OCI-LY7 (cell line): ENCODE measurements around the gene HSDL2. TPM values are rescaled to one million over a fixed set of nuclear protein-coding genes. Genes with fewer than 3 reads are reported as not detected.

Experiments
- BruUV-seq: library from RNA; stranded (reverse); fragments of 400-500 nt; replicated peaks from 2 replicates; lab custom pipeline; 2021; lab: Mats Ljungman, UMichigan
- CTCF ChIA-PET: fragments of 300-600 bp; sonication (Branson Sonifier 250); formaldehyde crosslinking; loops from one replicate; lab custom pipeline; 2022; ENCODE audit warnings: antibody characterized with exemption; ENCODE audit not compliant: unreplicated experiment; lab: Charles Lee
- POLR2A ChIA-PET: fragments of 300-600 bp; sonication (Branson Sonifier 250); formaldehyde crosslinking; loops from one replicate; lab custom pipeline; 2022; ENCODE audit warnings: antibody characterized with exemption; lab: Charles Lee
- DNase-seq: peaks from one replicate; pipeline ENCODE4 v3.0.0-alpha.2; 2015; ENCODE audit warnings: low spot score
- H2AFZ ChIP-seq: fragments of 200-600 bp; sonication (generic), shearing (Covaris generic); 2 replicates; pipeline ENCODE4 v1.6.1; 2014; ENCODE audit warnings: mild to moderate bottlenecking, antibody characterized with exemption, low read length, moderate library complexity
- H3K27ac ChIP-seq: fragments of 200-600 bp; sonication (generic); 2 replicates; pipeline ENCODE4 v1.5.1; 2014; ENCODE audit warnings: mixed run types, low read depth, mild to moderate bottlenecking, moderate library complexity, low read length, inconsistent platforms; ENCODE audit not compliant: poor library complexity, severe bottlenecking
- H3K36me3 ChIP-seq: fragments of 200-600 bp; sonication (generic); 2 replicates; pipeline ENCODE4 v1.6.1; 2014; ENCODE audit warnings: mild to moderate bottlenecking, antibody characterized with exemption, low read length, moderate library complexity, mixed read lengths; ENCODE audit not compliant: insufficient read depth
- H3K4me1 ChIP-seq: fragments of 200-600 bp; sonication (generic); 2 replicates; pipeline ENCODE4 v1.5.1; 2014; ENCODE audit warnings: mild to moderate bottlenecking, low read length; ENCODE audit not compliant: insufficient read depth, poor library complexity, severe bottlenecking
- H3K4me2 ChIP-seq: fragments of 200-600 bp; sonication (generic); 2 replicates; pipeline ENCODE4 v1.6.1; 2014; ENCODE audit warnings: mild to moderate bottlenecking, low read length
- H3K4me3 ChIP-seq: fragments of 200-600 bp; sonication (generic); 2 replicates; pipeline ENCODE4 v1.5.1; 2014; ENCODE audit warnings: mild to moderate bottlenecking, low read depth, low read length; ENCODE audit not compliant: poor library complexity, severe bottlenecking
- H3K79me2 ChIP-seq: fragments of 200-600 bp; sonication (generic); 2 replicates; pipeline ENCODE4 v1.6.1; 2016; ENCODE audit warnings: low read depth, mild to moderate bottlenecking, low read length, moderate library complexity, mixed read lengths; ENCODE audit not compliant: insufficient read depth
- H3K9me2 ChIP-seq: fragments of 200-600 bp; sonication (generic); 2 replicates; pipeline ENCODE4 v1.6.1; 2016; ENCODE audit warnings: mild to moderate bottlenecking, low read length, mixed read lengths; ENCODE audit not compliant: insufficient read depth
- H3K9me3 ChIP-seq: fragments of 200-600 bp; sonication (generic); 2 replicates; pipeline ENCODE4 v1.6.1; 2014; ENCODE audit warnings: mild to moderate bottlenecking, mixed run types, low read length, mixed read lengths
- H4K20me1 ChIP-seq: fragments of 200-600 bp; sonication (generic); 2 replicates; pipeline ENCODE4 v1.6.1; 2014; ENCODE audit warnings: mild to moderate bottlenecking, antibody characterized with exemption, low read length, moderate library complexity, mixed read lengths; ENCODE audit not compliant: insufficient read depth
- EZH2phosphoT487 ChIP-seq: fragments of 200-600 bp; sonication (generic); IDR thresholded peaks from 2 replicates; pipeline ENCODE4 v1.6.1; 2018; ENCODE audit warnings: low read depth, borderline replicate concordance, mild to moderate bottlenecking, mixed run types, antibody characterized with exemption, low read length, moderate library complexity, mixed read lengths
- intact Hi-C: fragments of 100-400 bp; cut with micrococcal nuclease; formaldehyde crosslinking; loops from one replicate; pipeline ENCODE4 v1.10.0; 2022; ENCODE audit not compliant: unreplicated experiment
- total RNA-seq, 2 experiments: library from RNA; depleted of rRNA in 1 of 2; stranded (reverse); fragments of >200 nt in 1 of 2; shearing (Covaris generic) in 1 of 2; gene quantifications; 2 replicates each; pipeline ENCODE4 v1.2.3, GENCODE V29; 2014 to 2022
- TF ChIP-seq, protein P1 (sequence below): fragments of 200-600 bp; sonication (generic); conservative IDR thresholded peaks from 2 replicates; pipeline ENCODE4 v1.5.1; 2014; ENCODE audit warnings: mild to moderate bottlenecking, antibody characterized with exemption, low read length, moderate library complexity, mixed read lengths

Gene HSDL2
- total RNA-seq, 2 experiments from 2014 or later, result 12.7 to 16.6 TPM

- Histone ChIP-seq H3K27ac (no peak overlapping the region), H3K36me3 (peaks cover 21% of the 10 kb centered on the region), H3K79me2 (peaks cover 54% of the 10 kb centered on the region), H3K9me2 (no peaks in the 10 kb centered on the region), H3K9me3 (peaks cover 5% of the 10 kb centered on the region), H4K20me1 (peaks cover 20% of the 10 kb centered on the region), H2AFZ (no peak overlapping the region), H3K4me3 (peak overlapping the region; percentile 84), H3K4me1 (peaks cover 27% of the 10 kb centered on the region), H3K4me2 (peak overlapping the region; percentile 95)
- no TSS peak for BruUV-seq
- ChIA-PET POLR2A (interaction anchor here (0.5 to 2.2 kb wide), 5 partner anchors 10 to 453 kb away, joined by 3 to 9 read pairs (median 5); no protein-coding TSS in a partner anchor), CTCF (no interaction called here)
- no peak for DNase-seq
- intact Hi-C loops, result loop anchor here (5.0 to 10.0 kb wide), 2 partner anchors 228 to 336 kb away; partner anchors contain the start of gene INIP
- TF ChIP-seq EZH2phosphoT487, result no peak
- TF ChIP-seq, protein P1, sequence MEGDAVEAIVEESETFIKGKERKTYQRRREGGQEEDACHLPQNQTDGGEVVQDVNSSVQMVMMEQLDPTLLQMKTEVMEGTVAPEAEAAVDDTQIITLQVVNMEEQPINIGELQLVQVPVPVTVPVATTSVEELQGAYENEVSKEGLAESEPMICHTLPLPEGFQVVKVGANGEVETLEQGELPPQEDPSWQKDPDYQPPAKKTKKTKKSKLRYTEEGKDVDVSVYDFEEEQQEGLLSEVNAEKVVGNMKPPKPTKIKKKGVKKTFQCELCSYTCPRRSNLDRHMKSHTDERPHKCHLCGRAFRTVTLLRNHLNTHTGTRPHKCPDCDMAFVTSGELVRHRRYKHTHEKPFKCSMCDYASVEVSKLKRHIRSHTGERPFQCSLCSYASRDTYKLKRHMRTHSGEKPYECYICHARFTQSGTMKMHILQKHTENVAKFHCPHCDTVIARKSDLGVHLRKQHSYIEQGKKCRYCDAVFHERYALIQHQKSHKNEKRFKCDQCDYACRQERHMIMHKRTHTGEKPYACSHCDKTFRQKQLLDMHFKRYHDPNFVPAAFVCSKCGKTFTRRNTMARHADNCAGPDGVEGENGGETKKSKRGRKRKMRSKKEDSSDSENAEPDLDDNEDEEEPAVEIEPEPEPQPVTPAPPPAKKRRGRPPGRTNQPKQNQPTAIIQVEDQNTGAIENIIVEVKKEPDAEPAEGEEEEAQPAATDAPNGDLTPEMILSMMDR, result no peak
These were observed 109.2 kb downstream of the HSDL2 start for GRCh38 chr9:112489039-112489546.

- H3K27ac ChIP-seq, result no peak overlapping the region
- no TSS peak for BruUV-seq
- peaks cover 20% of the 10 kb centered on the region for H4K20me1 ChIP-seq
- H3K9me2 ChIP-seq, result no peaks in the 10 kb centered on the region
- H3K4me2 ChIP-seq, result peak overlapping the region; percentile 95; the same call in 1 of the 2 replicates
- no peak for TF ChIP-seq EZH2phosphoT487
- TF ChIP-seq, protein P1, result no peak
- no peak overlapping the region for H2AFZ ChIP-seq
- peaks cover 27% of the 10 kb centered on the region for H3K4me1 ChIP-seq
- DNase-seq, result no peak
- no peak overlapping the region for H3K4me3 ChIP-seq
- peaks cover 30% of the 10 kb centered on the region for H3K36me3 ChIP-seq
- POLR2A ChIA-PET, result interaction anchor here (0.6 to 2.2 kb wide), 9 partner anchors 9 to 1014 kb away, joined by 3 to 9 read pairs (median 4); no protein-coding TSS in a partner anchor
- CTCF ChIA-PET, result no interaction called here
- H3K9me3 ChIP-seq, result peaks cover 12% of the 10 kb centered on the region
- H3K79me2 ChIP-seq, result peaks cover 59% of the 10 kb centered on the region
- intact Hi-C loops, result loop anchor here (5.0 to 10.0 kb wide), 2 partner anchors 227 to 335 kb away; partner anchors contain the start of gene INIP
These were observed 110.2 kb downstream of the HSDL2 start for GRCh38 chr9:112489876-112490666.
